WTC11 (cell line): ENCODE measurements around the gene PLCG2. TPM values are rescaled to one million over a fixed set of nuclear protein-coding genes. Genes with fewer than 3 reads are reported as not detected.

Source experiments
- ATAC-seq: fragments of 200-7000 bp; cut with Tn5 transposase; 2 replicates; pipeline ENCODE4 v1.10.0; 2021; ENCODE audit warnings: mild to moderate bottlenecking, moderate library complexity
- CTCF ChIA-PET: fragments of 300-600 bp; sonication (Branson Sonifier 250); formaldehyde crosslinking; loops from one replicate; lab custom pipeline; 2021; ENCODE audit warnings: antibody characterized with exemption; lab: Charles Lee
- POLR2A ChIA-PET: fragments of 350-600 bp; sonication (Branson Sonifier 250); formaldehyde crosslinking; loops from one replicate; lab custom pipeline; 2021; ENCODE audit warnings: antibody characterized with exemption; lab: Charles Lee
- DNase-seq: peaks from one replicate; pipeline ENCODE4 v3.0.0; 2021; ENCODE audit warnings: low spot score
- H3K27ac Mint-ChIP-seq: 2 replicates; pipeline ENCODE4 v1.8.0; 2021; ENCODE audit warnings: mixed read lengths
- H3K27me3 Mint-ChIP-seq: 2 replicates; pipeline ENCODE4 v1.8.0; 2021; ENCODE audit warnings: low read depth, mild to moderate bottlenecking, moderate library complexity, mixed read lengths
- H3K36me3 Mint-ChIP-seq: 2 replicates; pipeline ENCODE4 v1.8.0; 2021; ENCODE audit warnings: mixed read lengths
- H3K4me1 Mint-ChIP-seq: 2 replicates; pipeline ENCODE4 v1.8.0; 2022; ENCODE audit warnings: mixed read lengths
- H3K4me3 Mint-ChIP-seq: 2 replicates; pipeline ENCODE4 v1.8.0; 2021; ENCODE audit warnings: mild to moderate bottlenecking, moderate library complexity, mixed read lengths
- H3K9me3 Mint-ChIP-seq: 2 replicates; pipeline ENCODE4 v1.8.0; 2021; ENCODE audit warnings: mixed read lengths
- ARID4B ChIP-seq: sonication (generic); formaldehyde crosslinking; IDR thresholded peaks from 2 replicates; pipeline ENCODE4 v1.8.0; 2023; ENCODE audit warnings: missing genetic modification reagents, mild to moderate bottlenecking, borderline replicate concordance
- ETV6 ChIP-seq: sonication (generic); formaldehyde crosslinking; IDR thresholded peaks from 2 replicates; pipeline ENCODE4 v1.8.1; 2022; ENCODE audit warnings: mild to moderate bottlenecking, missing genetic modification reagents
- FOXK1 ChIP-seq: sonication (generic); formaldehyde crosslinking; IDR thresholded peaks from 2 replicates; pipeline ENCODE4 v1.8.0; 2022; ENCODE audit warnings: mild to moderate bottlenecking, moderate library complexity, missing genetic modification reagents
- FOXP4 ChIP-seq: sonication (generic); formaldehyde crosslinking; IDR thresholded peaks from 2 replicates; pipeline ENCODE4 v1.8.0; 2022; ENCODE audit warnings: mild to moderate bottlenecking, missing genetic modification reagents
- IRF1 ChIP-seq: sonication (generic); formaldehyde crosslinking; IDR thresholded peaks from 2 replicates; pipeline ENCODE4 v1.8.0; 2023; ENCODE audit warnings: missing genetic modification reagents
- MAX ChIP-seq: sonication (generic); formaldehyde crosslinking; IDR thresholded peaks from 2 replicates; pipeline ENCODE4 v1.8.0; 2022; ENCODE audit warnings: mild to moderate bottlenecking, missing genetic modification reagents
- MYBL2 ChIP-seq: sonication (generic); formaldehyde crosslinking; IDR thresholded peaks from 2 replicates; pipeline ENCODE4 v1.8.1; 2023; ENCODE audit warnings: mild to moderate bottlenecking, moderate library complexity, missing genetic modification reagents
- STAT6 ChIP-seq: sonication (generic); formaldehyde crosslinking; conservative IDR thresholded peaks from 2 replicates; pipeline ENCODE4 v1.8.1; 2023; ENCODE audit warnings: mild to moderate bottlenecking, low read depth, missing genetic modification reagents, moderate library complexity
- TEAD1 ChIP-seq: sonication (generic); formaldehyde crosslinking; IDR thresholded peaks from 2 replicates; pipeline ENCODE4 v1.8.0; 2022; ENCODE audit warnings: mild to moderate bottlenecking, missing genetic modification reagents
- ZNF416 ChIP-seq: fragments of 250-450 bp; sonication (Bioruptor Pico); IDR thresholded peaks from 2 replicates; pipeline ENCODE4 v1.9.0; 2021; ENCODE audit warnings: mild to moderate bottlenecking, inconsistent platforms
- total RNA-seq: library from RNA; stranded (reverse); gene quantifications from 3 replicates; pipeline ENCODE4 v1.2.3, GENCODE V29; 2021

The PLCG2 gene
- total RNA-seq, 1 experiment from 2014 or later: 7.0 TPM

- ChIA-PET CTCF (interaction anchor here (0.9 to 3.7 kb wide), 10 partner anchors 21 to 256 kb away, joined by 3 to 30 read pairs (median 4); partner anchors contain the start of gene MPHOSPH6), POLR2A (no interaction called here)
- Mint-ChIP-seq H3K27ac (peak overlapping the region; percentile 15; the same call in 1 of the 2 replicates), H3K36me3 (peaks cover 56% of the 10 kb centered on the region), H3K4me1 (peaks cover 46% of the 10 kb centered on the region), H3K27me3 (peaks cover 14% of the 10 kb centered on the region), H3K9me3 (peaks cover 45% of the 10 kb centered on the region), H3K4me3 (no peak overlapping the region)
- TF ChIP-seq MAX (CRISPR knock-in tag) (no peak), FOXK1 (CRISPR knock-in tag) (peak; percentile 88), FOXP4 (peak; percentile 63; the same call in 1 of the 2 replicates), TEAD1 (peak; percentile 77; the same call in 1 of the 2 replicates), STAT6 (no peak), ETV6 (CRISPR knock-in tag) (0 out of 2 replicates have a peak, but pooled peaks have one; percentile 36), ZNF416 (no peak), IRF1 (CRISPR knock-in tag) (no peak), ARID4B (CRISPR knock-in tag) (no peak)
- ATAC-seq (peak; percentile 97), DNase-seq (peak; percentile 26)
Measured at GRCh38 chr16:81973737-81974136, 194.6 kb downstream of the PLCG2 start.

- DNase-seq (no peak), ATAC-seq (peak; percentile 38)
- Mint-ChIP-seq H3K4me3 (no peak overlapping the region), H3K36me3 (peaks cover 49% of the 10 kb centered on the region), H3K4me1 (peaks cover 46% of the 10 kb centered on the region), H3K27ac (peak overlapping the region; percentile 38), H3K9me3 (peaks cover 27% of the 10 kb centered on the region), H3K27me3 (peaks cover 14% of the 10 kb centered on the region)
- ChIA-PET POLR2A (no interaction called here), CTCF (interaction anchor here (0.6 to 3.7 kb wide), 3 partner anchors 18 to 35 kb away, joined by 3 to 30 read pairs (median 24); no protein-coding TSS in a partner anchor)
- TF ChIP-seq MYBL2 (CRISPR knock-in tag): no peak
- TF ChIP-seq FOXP4: peak; percentile 81; the same call in 1 of the 2 replicates
Measured at GRCh38 chr16:81975637-81976036, 196.5 kb downstream of the PLCG2 start.
